Nephron progenitor cell (in vitro differentiated cells): Measurements from ENCODE around the gene SQOR.

ENCODE experiments used
- DNase-seq: peaks from one replicate; pipeline ENCODE4 v3.0.0; 2021
- H3K27ac Mint-ChIP-seq: 2 replicates; pipeline ENCODE4 v1.8.0; 2021; ENCODE audit warnings: mild to moderate bottlenecking, moderate library complexity, mixed read lengths
- H3K27me3 Mint-ChIP-seq: 2 replicates; pipeline ENCODE4 v1.8.0; 2021; ENCODE audit warnings: mild to moderate bottlenecking, low read depth, mixed read lengths; ENCODE audit not compliant: poor library complexity
- H3K36me3 Mint-ChIP-seq: 2 replicates; pipeline ENCODE4 v1.8.0; 2021; ENCODE audit warnings: low read depth, mixed read lengths
- H3K4me1 Mint-ChIP-seq: 2 replicates; pipeline ENCODE4 v1.8.0; 2021; ENCODE audit warnings: mixed read lengths
- H3K4me3 Mint-ChIP-seq: 2 replicates; pipeline ENCODE4 v1.8.0; 2021; ENCODE audit warnings: mild to moderate bottlenecking, moderate library complexity, mixed read lengths
- H3K9me3 Mint-ChIP-seq: 2 replicates; pipeline ENCODE4 v1.8.0; 2021; ENCODE audit warnings: mild to moderate bottlenecking, moderate library complexity, mixed read lengths
- CTCF ChIP-seq: fragments of 200-600 bp; sonication (generic); IDR thresholded peaks from 2 replicates; pipeline ENCODE4 v1.5.0; 2021; ENCODE audit warnings: antibody characterized with exemption

SQOR gene

GRCh38 chr15:45662375-45662774 is 27.5 kb downstream of the SQOR start:
- Mint-ChIP-seq H3K27me3 (peaks cover 4% of the 10 kb centered on the region), H3K27ac (no peak overlapping the region), H3K9me3 (no peaks in the 10 kb centered on the region), H3K4me1 (peaks cover 21% of the 10 kb centered on the region), H3K4me3 (no peak overlapping the region), H3K36me3 (no peaks in the 10 kb centered on the region)
- TF ChIP-seq CTCF: no peak
- no peak for DNase-seq

GRCh38 chr15:45664451-45664850 is 29.6 kb downstream of the SQOR start:
- peaks cover 11% of the 10 kb centered on the region for H3K4me1 Mint-ChIP-seq
- H3K4me3 Mint-ChIP-seq: no peak overlapping the region
- TF ChIP-seq CTCF: no peak
- DNase-seq: no peak
- H3K9me3 Mint-ChIP-seq: no peaks in the 10 kb centered on the region
- no peaks in the 10 kb centered on the region for H3K36me3 Mint-ChIP-seq
- H3K27ac Mint-ChIP-seq: no peak overlapping the region
- peaks cover 4% of the 10 kb centered on the region for H3K27me3 Mint-ChIP-seq

- no peak for TF ChIP-seq CTCF
- no peak for DNase-seq
- Mint-ChIP-seq H3K9me3 (no peaks in the 10 kb centered on the region), H3K27me3 (peaks cover 4% of the 10 kb centered on the region), H3K36me3 (no peaks in the 10 kb centered on the region), H3K4me3 (no peak overlapping the region), H3K4me1 (peaks cover 4% of the 10 kb centered on the region), H3K27ac (no peak overlapping the region)
These were observed 30.4 kb downstream of the SQOR start for GRCh38 chr15:45665261-45665660.

- H3K27me3 Mint-ChIP-seq: peaks cover 4% of the 10 kb centered on the region
These were observed 31.5 kb downstream of the SQOR start for GRCh38 chr15:45666119-45666875.

GRCh38 chr15:45667002-45667401 is 32.2 kb downstream of the SQOR start:
- Mint-ChIP-seq H3K9me3 (no peaks in the 10 kb centered on the region), H3K27me3 (peaks cover 4% of the 10 kb centered on the region), H3K36me3 (no peaks in the 10 kb centered on the region), H3K4me3 (no peak overlapping the region), H3K4me1 (peaks cover 4% of the 10 kb centered on the region), H3K27ac (no peak overlapping the region)
- DNase-seq: no peak
- TF ChIP-seq CTCF: no peak

More at GRCh38 chr15:45666119-45666875, 31.5 kb downstream of the SQOR start:
- no peak overlapping the region for H3K27ac Mint-ChIP-seq
- no peak for TF ChIP-seq CTCF
- H3K4me3 Mint-ChIP-seq: no peak overlapping the region
- H3K36me3 Mint-ChIP-seq: no peaks in the 10 kb centered on the region
- no peaks in the 10 kb centered on the region for H3K9me3 Mint-ChIP-seq
- no peak for DNase-seq
- H3K4me1 Mint-ChIP-seq: peaks cover 4% of the 10 kb centered on the region

GRCh38 chr15:45668386-45668785 is 33.6 kb downstream of the SQOR start:
- no peak overlapping the region for H3K4me3 Mint-ChIP-seq
- H3K36me3 Mint-ChIP-seq: no peaks in the 10 kb centered on the region
- peaks cover 4% of the 10 kb centered on the region for H3K4me1 Mint-ChIP-seq
- no peak overlapping the region for H3K27ac Mint-ChIP-seq
- H3K9me3 Mint-ChIP-seq: no peaks in the 10 kb centered on the region
- no peak for DNase-seq
- peaks cover 4% of the 10 kb centered on the region for H3K27me3 Mint-ChIP-seq
- no peak for TF ChIP-seq CTCF
